Activated T-cell treated with anti-CD3 and anti-CD28 coated beads, Interleukin-2, amount 50 U/mL, for 72 hours (primary cell): Measurements from ENCODE around the gene UTS2R. TPM values are rescaled to one million over a fixed set of nuclear protein-coding genes. Genes with fewer than 3 reads are reported as not detected.

Experiments used
- ATAC-seq, 2 donors: fragments of 150-1000 bp; cut with Tn5 transposase; replicated peaks in 1 of 2; 2 replicates each; pipeline ENCODE4 v1.10.0; 2021; ENCODE audit warnings: moderate library complexity in 2 of 2, mild to moderate bottlenecking in 1 of 2
- DNase-seq, 2 donors: peaks; one replicate each; pipeline ENCODE4 v3.0.0; 2021 to 2022; ENCODE audit warnings: mixed read lengths in 1 of 2
- H3K27ac Mint-ChIP-seq: one replicate; pipeline ENCODE4 v1.8.0; 2022; ENCODE audit warnings: mild to moderate bottlenecking, moderate library complexity, mixed read lengths
- H3K27me3 Mint-ChIP-seq: one replicate; pipeline ENCODE4 v1.8.0; 2022; ENCODE audit warnings: low read depth, mixed read lengths
- H3K36me3 Mint-ChIP-seq, 2 donors: one replicate each; pipeline ENCODE4 v1.8.0; 2022; ENCODE audit warnings: mixed read lengths in 2 of 2, mild to moderate bottlenecking in 1 of 2; ENCODE audit not compliant: insufficient read depth in 2 of 2
- H3K4me1 Mint-ChIP-seq: one replicate; pipeline ENCODE4 v1.8.0; 2022; ENCODE audit warnings: low read depth, mixed read lengths
- H3K4me3 Mint-ChIP-seq, 2 donors: one replicate each; pipeline ENCODE4 v1.8.0; 2022; ENCODE audit warnings: mild to moderate bottlenecking in 2 of 2, mixed read lengths in 2 of 2, moderate library complexity in 2 of 2
- H3K9me3 Mint-ChIP-seq, 2 donors: one replicate each; pipeline ENCODE4 v1.8.0; 2022; ENCODE audit warnings: mixed read lengths in 2 of 2
- total RNA-seq, 2 donors: library from RNA; stranded (reverse); gene quantifications; one replicate each; pipeline ENCODE4 v1.2.3, GENCODE V29; 2022

Gene UTS2R
- total RNA-seq, 2 donors from 2014 or later: 0.46 TPM; not detected in 1

- Mint-ChIP-seq H3K36me3 (peaks cover 2 to 6% of the 10 kb centered on the region in 2 donors), H3K27ac (no peak overlapping the region), H3K27me3 (no peaks in the 10 kb centered on the region), H3K4me1 (peaks cover 22% of the 10 kb centered on the region), H3K4me3 (no peak overlapping the region), H3K9me3 (no peaks in the 10 kb centered on the region)
- ATAC-seq: no peak
- DNase-seq: no peak
These were observed 27.5 kb downstream of the UTS2R start for GRCh38 chr17:82399041-82399441.

GRCh38 chr17:82399601-82400101, 28.1 kb downstream of the UTS2R start:
- DNase-seq: no peak
- H3K36me3 Mint-ChIP-seq: peaks cover 2 to 6% of the 10 kb centered on the region in 2 donors
- ATAC-seq: no peak
- no peaks in the 10 kb centered on the region for H3K9me3 Mint-ChIP-seq
- peaks cover 22% of the 10 kb centered on the region for H3K4me1 Mint-ChIP-seq
- no peak overlapping the region for H3K27ac Mint-ChIP-seq
- H3K27me3 Mint-ChIP-seq: no peaks in the 10 kb centered on the region
- H3K4me3 Mint-ChIP-seq: no peak overlapping the region

- no peak for ATAC-seq
- peak overlapping the region in 1 of 2 donors; percentile 15 for H3K4me3 Mint-ChIP-seq
- H3K9me3 Mint-ChIP-seq: no peaks in the 10 kb centered on the region
- H3K4me1 Mint-ChIP-seq: peaks cover 22% of the 10 kb centered on the region
- DNase-seq: no peak
- peaks cover 2 to 6% of the 10 kb centered on the region in 2 donors for H3K36me3 Mint-ChIP-seq
- no peaks in the 10 kb centered on the region for H3K27me3 Mint-ChIP-seq
- no peak overlapping the region for H3K27ac Mint-ChIP-seq
These were observed 28.6 kb downstream of the UTS2R start for GRCh38 chr17:82400206-82400605.

- Mint-ChIP-seq H3K4me1 (peaks cover 22% of the 10 kb centered on the region), H3K27me3 (no peaks in the 10 kb centered on the region), H3K27ac (peak overlapping the region; percentile 81), H3K36me3 (peaks cover 2 to 7% of the 10 kb centered on the region in 2 donors), H3K4me3 (peak overlapping the region; percentile 79 to 96), H3K9me3 (no peaks in the 10 kb centered on the region)
- DNase-seq (peak; percentile 67 to 72), ATAC-seq (peak; percentile 86 to 89)
These were observed 29.3 kb downstream of the UTS2R start for GRCh38 chr17:82400830-82401229.

- ATAC-seq (no peak), DNase-seq (no peak)
- peaks cover 30% of the 10 kb centered on the region for H3K4me1 Mint-ChIP-seq
- H3K9me3 Mint-ChIP-seq: no peaks in the 10 kb centered on the region
- no peak overlapping the region for H3K27ac Mint-ChIP-seq
- H3K36me3 Mint-ChIP-seq: peaks cover 2 to 7% of the 10 kb centered on the region in 2 donors
- no peak overlapping the region for H3K4me3 Mint-ChIP-seq
- H3K27me3 Mint-ChIP-seq: no peaks in the 10 kb centered on the region
These were observed 31.3 kb downstream of the UTS2R start for GRCh38 chr17:82402865-82403264.

GRCh38 chr17:82403662-82404660, 32.4 kb downstream of the UTS2R start:
- DNase-seq: no peak
- Mint-ChIP-seq H3K27ac (no peak overlapping the region), H3K9me3 (no peaks in the 10 kb centered on the region), H3K27me3 (no peaks in the 10 kb centered on the region), H3K4me1 (peaks cover 35% of the 10 kb centered on the region), H3K4me3 (no peak overlapping the region), H3K36me3 (peaks cover 2 to 7% of the 10 kb centered on the region in 2 donors)
- no peak for ATAC-seq

GRCh38 chr17:82405051-82405450, 33.5 kb downstream of the UTS2R start:
- ATAC-seq (no peak), DNase-seq (no peak)
- Mint-ChIP-seq H3K36me3 (peaks cover 2 to 7% of the 10 kb centered on the region in 2 donors), H3K9me3 (no peaks in the 10 kb centered on the region), H3K27ac (no peak overlapping the region), H3K27me3 (no peaks in the 10 kb centered on the region), H3K4me1 (peaks cover 34% of the 10 kb centered on the region), H3K4me3 (no peak overlapping the region)

- H3K27me3 Mint-ChIP-seq: no peaks in the 10 kb centered on the region
- no peak overlapping the region for H3K4me3 Mint-ChIP-seq
- peaks cover 24% of the 10 kb centered on the region for H3K4me1 Mint-ChIP-seq
- no peak for DNase-seq
- ATAC-seq: no peak
- peaks cover 0 to 6% of the 10 kb centered on the region in 2 donors for H3K36me3 Mint-ChIP-seq
- no peak overlapping the region for H3K27ac Mint-ChIP-seq
- no peaks in the 10 kb centered on the region for H3K9me3 Mint-ChIP-seq
These were observed 34.6 kb downstream of the UTS2R start for GRCh38 chr17:82406131-82406671.

GRCh38 chr17:82407255-82407654, 35.7 kb downstream of the UTS2R start:
- Mint-ChIP-seq H3K27me3 (no peaks in the 10 kb centered on the region), H3K4me1 (peaks cover 16% of the 10 kb centered on the region), H3K36me3 (peaks cover 0 to 4% of the 10 kb centered on the region in 2 donors), H3K9me3 (no peaks in the 10 kb centered on the region), H3K27ac (peak overlapping the region; percentile 38), H3K4me3 (no peak overlapping the region)
- ATAC-seq (peak in 1 of 2 donors; percentile 47), DNase-seq (no peak)

- DNase-seq: no peak
- Mint-ChIP-seq H3K27ac (no peak overlapping the region), H3K27me3 (no peaks in the 10 kb centered on the region), H3K4me3 (no peak overlapping the region), H3K36me3 (peaks cover 0 to 1% of the 10 kb centered on the region in 2 donors), H3K4me1 (peaks cover 13% of the 10 kb centered on the region), H3K9me3 (no peaks in the 10 kb centered on the region)
- no peak for ATAC-seq
These were observed 36.8 kb downstream of the UTS2R start for GRCh38 chr17:82408288-82408937.

- H3K27ac Mint-ChIP-seq: no peak overlapping the region
- DNase-seq (no peak), ATAC-seq (no peak)
- H3K4me3 Mint-ChIP-seq: no peak overlapping the region
- H3K4me1 Mint-ChIP-seq: peaks cover 13% of the 10 kb centered on the region
- peaks cover 0 to 1% of the 10 kb centered on the region in 2 donors for H3K36me3 Mint-ChIP-seq
- H3K27me3 Mint-ChIP-seq: no peaks in the 10 kb centered on the region
- H3K9me3 Mint-ChIP-seq: no peaks in the 10 kb centered on the region
These were observed 37.4 kb downstream of the UTS2R start for GRCh38 chr17:82408938-82409318.

- Mint-ChIP-seq H3K36me3 (peaks cover 0 to 3% of the 10 kb centered on the region in 2 donors), H3K4me1 (peaks cover 24% of the 10 kb centered on the region), H3K27me3 (no peaks in the 10 kb centered on the region), H3K9me3 (no peaks in the 10 kb centered on the region), H3K27ac (no peak overlapping the region), H3K4me3 (no peak overlapping the region)
- DNase-seq (no peak), ATAC-seq (no peak)
These were observed 38.6 kb downstream of the UTS2R start for GRCh38 chr17:82410014-82410716.
